Measurements from ENCODE around the gene EFNB1. TPM values are rescaled to one million over a fixed set of nuclear protein-coding genes. Genes with fewer than 3 reads are reported as not detected.

Gene EFNB1
- total and polyA plus RNA-seq, 4 donors, result 30.4 to 58.7 (median 40.4) TPM

GRCh38 chrX:68883800-68884199, 55.0 kb downstream of the EFNB1 start:
- peaks cover 0 to 11% (median 3%) of the 10 kb centered on the region in 3 donors for H3K27me3 ChIP-seq (ENCODE audit: control insufficient read depth in 3 of 3, insufficient read depth in 3 of 3, low read length in 2 of 3)
- no peak overlapping the region for H3K9ac ChIP-seq (ENCODE audit: insufficient read depth in 1 of 2, low read length in 2 of 2)
- TF ChIP-seq CTCF (IDR thresholded peaks at IDR 0.05; ENCODE audit: control extremely low read depth, extremely low read depth), result no peak
- no peak overlapping the region for H3K4me3 ChIP-seq
- DNase-seq (no peak), ATAC-seq (ENCODE audit: insufficient read depth, low FRiP score) (no peak)
- H3K9me3 ChIP-seq (ENCODE audit: control insufficient read depth in 4 of 4, insufficient read depth in 3 of 4, low read length in 3 of 4), result no peaks in the 10 kb centered on the region
- H3K4me1 ChIP-seq (ENCODE audit: control insufficient read depth in 5 of 5, insufficient read depth in 5 of 5, low read length in 5 of 5), result peaks cover 0 to 13% (median 0%) of the 10 kb centered on the region in 5 donors
- no peak overlapping the region for H3K27ac ChIP-seq (ENCODE audit: low read depth in 1 of 2, low read length in 1 of 2)
- H3K36me3 ChIP-seq (ENCODE audit: control insufficient read depth in 4 of 4, insufficient read depth in 4 of 4, low read length in 4 of 4), result no peaks in the 10 kb centered on the region
- 51 to 83% methylated on average over 2 of the region's 2 CpGs for WGBS, 2 donors

GRCh38 chrX:68889249-68889648, 60.4 kb downstream of the EFNB1 start:
- TF ChIP-seq CTCF (IDR thresholded peaks at IDR 0.05; ENCODE audit: control extremely low read depth, extremely low read depth), result no peak
- Histone ChIP-seq H3K27ac (ENCODE audit: low read depth in 1 of 2, low read length in 1 of 2) (no peak overlapping the region), H3K27me3 (ENCODE audit: control insufficient read depth in 3 of 3, insufficient read depth in 3 of 3, low read length in 2 of 3) (peaks cover 0 to 10% (median 8%) of the 10 kb centered on the region in 3 donors), H3K4me3 (no peak overlapping the region), H3K4me1 (ENCODE audit: control insufficient read depth in 5 of 5, insufficient read depth in 5 of 5, low read length in 5 of 5) (peaks cover 0 to 19% (median 4%) of the 10 kb centered on the region in 5 donors), H3K9ac (ENCODE audit: insufficient read depth in 1 of 2, low read length in 2 of 2) (no peak overlapping the region), H3K36me3 (ENCODE audit: control insufficient read depth in 4 of 4, insufficient read depth in 4 of 4, low read length in 4 of 4) (no peaks in the 10 kb centered on the region), H3K9me3 (ENCODE audit: control insufficient read depth in 4 of 4, insufficient read depth in 3 of 4, low read length in 3 of 4) (peaks cover 0 to 1% (median 0%) of the 10 kb centered on the region in 4 donors)
- ATAC-seq (ENCODE audit: insufficient read depth, low FRiP score) (no peak), DNase-seq (no peak)
- 39 to 78% methylated on average over 4 of the region's 4 CpGs for WGBS, 2 donors

Other genes starting within 250 kb of the EFNB1 start
- 10 to 100 TPM; 17.5 to 20.2 TPM for gene STARD8, start 181.4 kb upstream of the EFNB1 start, total RNA-seq
- 10 to 100 TPM in 1 of 2 donors, 1 to 10 TPM in 1; 5.7 to 19.4 TPM for gene STARD8, start 181.4 kb upstream of the EFNB1 start, polyA plus RNA-seq